SK-N-MC (cell line): ENCODE data around the gene DLG2.

Experiments used
- DNase-seq: peaks from one replicate; pipeline ENCODE4 v3.0.0-alpha.2; 2011; ENCODE audit warnings: low read depth, low spot score
- H3K27ac ChIP-seq: fragments of 200-600 bp; sonication (generic); 2 replicates; pipeline ENCODE4 v1.5.1; 2016; ENCODE audit warnings: mixed run types
- H3K36me3 ChIP-seq: fragments of 200-600 bp; sonication (generic); 2 replicates; pipeline ENCODE4 v1.6.1; 2017; ENCODE audit warnings: antibody characterized with exemption, low read length, mixed read lengths; ENCODE audit not compliant: insufficient read depth
- H3K4me3 ChIP-seq: fragments of 200-600 bp; sonication (generic); 2 replicates; pipeline ENCODE4 v1.5.1; 2016
- H3K9ac ChIP-seq: fragments of 200-600 bp; sonication (generic); 2 replicates; pipeline ENCODE4 v1.8.0; 2017; ENCODE audit warnings: mixed run types, mixed read lengths; ENCODE audit not compliant: insufficient read length
- H3K9me3 ChIP-seq: fragments of 200-600 bp; sonication (generic); 2 replicates; pipeline ENCODE4 v1.6.1; 2017; ENCODE audit warnings: low read depth, mild to moderate bottlenecking, antibody characterized with exemption, low read length, moderate library complexity, mixed read lengths
- EZH2 ChIP-seq: fragments of 200-600 bp; sonication (generic); IDR thresholded peaks from one replicate; pipeline ENCODE4 v1.6.1; 2017; ENCODE audit warnings: antibody characterized with exemption
- FOXP2 ChIP-seq: optimal IDR thresholded peaks from 2 replicates; pipeline ENCODE3; 2011; ENCODE audit warnings: mild to moderate bottlenecking, moderate library complexity; ENCODE audit not compliant: insufficient read depth; ENCODE audit errors: extremely low read length, control extremely low read depth
- POLR2AphosphoS5 ChIP-seq: IDR thresholded peaks from 2 replicates; pipeline ENCODE4 v1.6.1; 2012; ENCODE audit warnings: mild to moderate bottlenecking, low read depth, low read length, borderline replicate concordance

DLG2 gene

DNA sequence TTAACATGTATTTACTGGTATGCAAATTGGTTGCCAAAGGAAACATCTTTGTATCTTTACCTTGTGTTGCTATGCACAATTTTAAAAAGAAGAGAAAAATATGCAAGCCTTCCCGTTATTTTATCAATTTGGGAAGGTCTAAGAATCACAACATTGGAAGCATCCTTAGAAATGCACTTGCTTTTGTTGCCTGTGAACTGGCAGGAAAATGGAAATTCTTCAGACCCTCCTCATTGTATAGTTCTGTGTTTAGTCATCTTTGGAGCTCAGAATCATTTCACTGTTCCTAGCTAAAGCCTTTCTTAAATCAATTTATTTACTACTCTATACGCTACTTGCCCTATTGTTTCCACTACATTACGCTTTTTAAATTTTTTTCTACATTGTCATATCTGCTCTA is 574.5 kb downstream of the DLG2 start:
- no peak overlapping the region for H3K27ac ChIP-seq
- H3K36me3 ChIP-seq, result no peaks in the 10 kb centered on the region
- no peaks in the 10 kb centered on the region for H3K9me3 ChIP-seq
- DNase-seq, result no peak
- no peak overlapping the region for H3K4me3 ChIP-seq
- H3K9ac ChIP-seq, result no peak overlapping the region
- no peak for TF ChIP-seq FOXP2
- TF ChIP-seq EZH2, result no peak
- no peak for TF ChIP-seq POLR2AphosphoS5

- DNase-seq, result no peak
- no peak overlapping the region for H3K9ac ChIP-seq
- no peak overlapping the region for H3K4me3 ChIP-seq
- no peaks in the 10 kb centered on the region for H3K36me3 ChIP-seq
- H3K27ac ChIP-seq, result no peak overlapping the region
- H3K9me3 ChIP-seq, result no peaks in the 10 kb centered on the region
- TF ChIP-seq POLR2AphosphoS5, result no peak
- no peak for TF ChIP-seq FOXP2
- no peak for TF ChIP-seq EZH2
Measured at GRCh38 chr11:85048801-85049200, 578.3 kb downstream of the DLG2 start.

- no peak for TF ChIP-seq FOXP2
- no peak for TF ChIP-seq EZH2
- TF ChIP-seq POLR2AphosphoS5, result no peak
- Histone ChIP-seq H3K9me3 (no peaks in the 10 kb centered on the region), H3K27ac (no peak overlapping the region), H3K36me3 (no peaks in the 10 kb centered on the region), H3K4me3 (no peak overlapping the region), H3K9ac (no peak overlapping the region)
- DNase-seq, result no peak
Measured at GRCh38 chr11:85045716-85046115, 581.4 kb downstream of the DLG2 start.

- no peak for DNase-seq
- Histone ChIP-seq H3K36me3 (no peaks in the 10 kb centered on the region), H3K4me3 (no peak overlapping the region), H3K9me3 (no peaks in the 10 kb centered on the region), H3K27ac (no peak overlapping the region), H3K9ac (no peak overlapping the region)
- TF ChIP-seq EZH2 (no peak), FOXP2 (no peak), POLR2AphosphoS5 (no peak)
Measured at GRCh38 chr11:85044911-85045310, 582.2 kb downstream of the DLG2 start.

GRCh38 chr11:85042361-85042760 is 584.8 kb downstream of the DLG2 start:
- no peak overlapping the region for H3K27ac ChIP-seq
- no peak for DNase-seq
- no peaks in the 10 kb centered on the region for H3K36me3 ChIP-seq
- no peak overlapping the region for H3K4me3 ChIP-seq
- H3K9ac ChIP-seq, result no peak overlapping the region
- TF ChIP-seq EZH2, result no peak
- no peak for TF ChIP-seq FOXP2
- no peak for TF ChIP-seq POLR2AphosphoS5
- no peaks in the 10 kb centered on the region for H3K9me3 ChIP-seq

DNA sequence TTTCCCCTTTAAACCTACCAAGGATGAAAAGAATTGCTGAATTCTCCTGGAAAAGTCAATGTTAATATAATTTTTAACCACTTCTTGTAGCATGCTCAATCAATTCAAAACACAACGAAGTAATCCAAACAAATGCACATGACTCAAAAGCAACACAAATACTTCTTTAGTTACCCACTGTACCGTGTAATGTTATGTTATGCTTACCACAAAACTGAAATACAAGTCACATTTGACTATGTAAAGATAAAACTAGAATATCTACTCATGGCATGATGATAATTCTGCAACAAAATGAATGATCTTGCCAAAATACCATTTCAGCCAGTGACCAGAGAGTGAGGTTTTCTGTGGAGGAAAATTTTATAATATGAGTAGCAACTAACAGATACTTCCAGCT is 587.0 kb downstream of the DLG2 start:
- H3K27ac ChIP-seq, result no peak overlapping the region
- TF ChIP-seq FOXP2, result no peak
- no peaks in the 10 kb centered on the region for H3K9me3 ChIP-seq
- no peak overlapping the region for H3K9ac ChIP-seq
- H3K36me3 ChIP-seq, result no peaks in the 10 kb centered on the region
- DNase-seq, result no peak
- H3K4me3 ChIP-seq, result no peak overlapping the region

- H3K9me3 ChIP-seq, result no peaks in the 10 kb centered on the region
- TF ChIP-seq EZH2 (no peak), POLR2AphosphoS5 (no peak), FOXP2 (no peak)
Measured at GRCh38 chr11:85029964-85030363, 597.2 kb downstream of the DLG2 start.

DNA sequence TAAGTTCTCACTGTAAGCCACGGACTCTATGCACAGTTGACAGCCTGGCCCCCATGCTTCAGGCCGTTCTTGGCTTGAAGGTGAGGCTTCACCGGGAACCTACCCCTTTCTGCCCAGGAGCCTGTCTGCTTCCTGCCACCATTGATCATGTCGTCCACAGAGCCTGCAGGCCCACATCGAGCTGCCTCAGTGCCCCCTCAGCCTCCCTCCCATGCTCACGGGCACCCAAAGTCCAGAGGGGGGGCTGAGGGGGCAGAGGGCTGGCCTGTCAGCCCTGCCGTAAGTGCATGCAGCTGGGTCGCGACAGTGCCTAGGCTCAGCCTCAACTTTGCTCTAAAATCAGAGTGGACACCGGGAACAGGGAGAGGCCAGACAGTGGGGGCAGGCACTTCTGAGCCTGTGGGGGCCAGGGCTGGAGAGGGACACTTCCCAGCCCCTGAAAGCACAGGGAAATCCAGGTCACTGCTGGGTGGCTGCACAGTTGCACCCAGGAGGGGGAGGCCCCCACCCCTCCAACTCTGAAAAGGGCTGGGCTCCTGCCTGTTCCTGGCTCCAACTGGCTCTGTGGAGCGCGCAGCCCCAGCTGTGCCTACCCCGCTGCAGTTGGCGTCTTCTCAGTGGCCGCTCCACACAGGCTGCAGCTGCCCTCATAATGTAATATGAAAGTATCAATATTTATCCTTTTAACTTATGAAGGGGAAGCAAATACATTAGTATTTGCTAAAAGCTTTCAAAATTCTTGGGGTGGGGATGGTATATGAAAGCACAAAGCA is 598.6 kb downstream of the DLG2 start:
- no peak overlapping the region for H3K27ac ChIP-seq
- no peak overlapping the region for H3K9ac ChIP-seq
- no peaks in the 10 kb centered on the region for H3K36me3 ChIP-seq
- TF ChIP-seq POLR2AphosphoS5 (no peak), EZH2 (no peak), FOXP2 (no peak)
- H3K4me3 ChIP-seq, result no peak overlapping the region
- DNase-seq, result no peak
- no peaks in the 10 kb centered on the region for H3K9me3 ChIP-seq

More at GRCh38 chr11:85029964-85030363, 597.2 kb downstream of the DLG2 start:
- no peak for DNase-seq
- no peaks in the 10 kb centered on the region for H3K36me3 ChIP-seq
- no peak overlapping the region for H3K27ac ChIP-seq
- no peak overlapping the region for H3K4me3 ChIP-seq
- no peak overlapping the region for H3K9ac ChIP-seq

DNA sequence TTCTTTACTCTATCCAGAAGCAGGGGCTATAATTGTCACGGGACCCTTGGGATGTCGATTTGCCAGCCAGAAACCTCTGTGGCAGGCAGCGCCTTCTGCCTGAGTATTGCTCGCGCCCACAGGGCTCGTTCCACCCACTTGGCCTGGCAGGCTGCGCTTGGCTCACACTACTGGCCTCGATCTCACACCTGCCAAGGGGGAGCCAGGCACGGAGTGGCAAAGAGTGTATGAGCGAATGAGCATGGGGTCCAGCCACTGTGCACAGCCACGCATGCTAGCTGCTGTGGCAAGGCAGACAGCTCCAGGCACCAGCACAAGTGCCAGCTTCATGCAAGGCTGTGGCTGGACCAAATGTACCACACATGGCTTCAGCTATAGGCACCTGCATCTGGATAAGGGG is 599.8 kb downstream of the DLG2 start:
- TF ChIP-seq EZH2 (no peak), FOXP2 (no peak), POLR2AphosphoS5 (no peak)
- no peaks in the 10 kb centered on the region for H3K36me3 ChIP-seq
- H3K4me3 ChIP-seq, result no peak overlapping the region
- DNase-seq, result no peak
- H3K9me3 ChIP-seq, result no peaks in the 10 kb centered on the region
- no peak overlapping the region for H3K27ac ChIP-seq
- H3K9ac ChIP-seq, result no peak overlapping the region
